ENCODE results near the gene SUSD4.

- no peak for TF ChIP-seq GATA2 (IDR thresholded peaks at IDR 0.05; ENCODE audit: low read depth, low read length)
- no peak for TF ChIP-seq GATA3 (IDR thresholded peaks at IDR 0.05; ENCODE audit: low read depth, low read length)
Observed at GRCh38 chr1:223203694-223204093, 160.3 kb downstream of the SUSD4 start.
